ENCODE data around the gene MEGF9. TPM values are rescaled to one million over a fixed set of nuclear protein-coding genes. Genes with fewer than 3 reads are reported as not detected.

MEGF9 gene
- total and polyA plus RNA-seq, 2 of the 13 experiments (the other 11 are each of a cell fraction or from before 2014, with no cell fraction given), result 3.1 to 3.3 TPM

DNA sequence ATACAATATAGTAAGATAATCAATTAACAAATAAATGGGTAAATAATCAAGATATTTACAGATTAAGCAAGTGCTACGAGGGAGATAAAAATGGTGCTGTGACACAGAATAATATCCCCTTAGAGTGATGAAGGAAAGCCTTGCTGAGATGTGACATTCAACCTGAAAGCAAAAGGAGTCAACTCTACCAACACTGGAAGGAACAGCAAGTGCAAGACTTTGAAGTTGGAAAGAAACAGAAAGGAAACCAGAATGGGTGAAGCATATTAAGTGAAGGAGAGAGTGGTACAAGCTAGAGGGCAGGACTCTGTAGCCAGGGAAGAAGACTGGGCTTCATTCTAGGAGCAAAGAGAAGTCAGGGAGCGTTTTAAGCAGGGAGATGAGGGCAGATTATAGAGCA, 12.2 kb upstream of the MEGF9 start (continued):
- TF ChIP-seq, protein P1, sequence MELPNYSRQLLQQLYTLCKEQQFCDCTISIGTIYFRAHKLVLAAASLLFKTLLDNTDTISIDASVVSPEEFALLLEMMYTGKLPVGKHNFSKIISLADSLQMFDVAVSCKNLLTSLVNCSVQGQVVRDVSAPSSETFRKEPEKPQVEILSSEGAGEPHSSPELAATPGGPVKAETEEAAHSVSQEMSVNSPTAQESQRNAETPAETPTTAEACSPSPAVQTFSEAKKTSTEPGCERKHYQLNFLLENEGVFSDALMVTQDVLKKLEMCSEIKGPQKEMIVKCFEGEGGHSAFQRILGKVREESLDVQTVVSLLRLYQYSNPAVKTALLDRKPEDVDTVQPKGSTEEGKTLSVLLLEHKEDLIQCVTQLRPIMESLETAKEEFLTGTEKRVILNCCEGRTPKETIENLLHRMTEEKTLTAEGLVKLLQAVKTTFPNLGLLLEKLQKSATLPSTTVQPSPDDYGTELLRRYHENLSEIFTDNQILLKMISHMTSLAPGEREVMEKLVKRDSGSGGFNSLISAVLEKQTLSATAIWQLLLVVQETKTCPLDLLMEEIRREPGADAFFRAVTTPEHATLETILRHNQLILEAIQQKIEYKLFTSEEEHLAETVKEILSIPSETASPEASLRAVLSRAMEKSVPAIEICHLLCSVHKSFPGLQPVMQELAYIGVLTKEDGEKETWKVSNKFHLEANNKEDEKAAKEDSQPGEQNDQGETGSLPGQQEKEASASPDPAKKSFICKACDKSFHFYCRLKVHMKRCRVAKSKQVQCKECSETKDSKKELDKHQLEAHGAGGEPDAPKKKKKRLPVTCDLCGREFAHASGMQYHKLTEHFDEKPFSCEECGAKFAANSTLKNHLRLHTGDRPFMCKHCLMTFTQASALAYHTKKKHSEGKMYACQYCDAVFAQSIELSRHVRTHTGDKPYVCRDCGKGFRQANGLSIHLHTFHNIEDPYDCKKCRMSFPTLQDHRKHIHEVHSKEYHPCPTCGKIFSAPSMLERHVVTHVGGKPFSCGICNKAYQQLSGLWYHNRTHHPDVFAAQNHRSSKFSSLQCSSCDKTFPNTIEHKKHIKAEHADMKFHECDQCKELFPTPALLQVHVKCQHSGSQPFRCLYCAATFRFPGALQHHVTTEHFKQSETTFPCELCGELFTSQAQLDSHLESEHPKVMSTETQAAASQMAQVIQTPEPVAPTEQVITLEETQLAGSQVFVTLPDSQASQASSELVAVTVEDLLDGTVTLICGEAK (IDR thresholded peaks at IDR 0.05), result no peak
- TF ChIP-seq, protein P1 (CRISPR knock-in tag; IDR thresholded peaks at IDR 0.05), result no peak
- TF ChIP-seq, protein P2, sequence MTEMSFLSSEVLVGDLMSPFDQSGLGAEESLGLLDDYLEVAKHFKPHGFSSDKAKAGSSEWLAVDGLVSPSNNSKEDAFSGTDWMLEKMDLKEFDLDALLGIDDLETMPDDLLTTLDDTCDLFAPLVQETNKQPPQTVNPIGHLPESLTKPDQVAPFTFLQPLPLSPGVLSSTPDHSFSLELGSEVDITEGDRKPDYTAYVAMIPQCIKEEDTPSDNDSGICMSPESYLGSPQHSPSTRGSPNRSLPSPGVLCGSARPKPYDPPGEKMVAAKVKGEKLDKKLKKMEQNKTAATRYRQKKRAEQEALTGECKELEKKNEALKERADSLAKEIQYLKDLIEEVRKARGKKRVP (CRISPR knock-in tag; IDR thresholded peaks at IDR 0.05), result no peak
- no peak for TF ChIP-seq ESRRA (CRISPR knock-in tag; IDR thresholded peaks at IDR 0.05; ENCODE audit: low read depth)
